GM23338 (cell line): ENCODE results near the gene FNDC10. TPM values are rescaled to one million over a fixed set of nuclear protein-coding genes. Genes with fewer than 3 reads are reported as not detected.

ENCODE experiments used
- ATAC-seq: fragments of 200-7000 bp; cut with Tn5 transposase; 3 replicates; pipeline ENCODE4 v1.9.1; 2020
- DNase-seq: peaks from one replicate; pipeline ENCODE4 v3.0.0-alpha.2; 2015; ENCODE audit warnings: low spot score
- H2AFZ ChIP-seq: fragments of 200-600 bp; sonication (generic); 2 replicates; pipeline ENCODE4 v1.8.0; 2016; ENCODE audit warnings: antibody characterized with exemption, mild to moderate bottlenecking, moderate library complexity
- H3F3A ChIP-seq: fragments of 200-600 bp; sonication (generic); replicated peaks from 2 replicates; pipeline ENCODE4 v1.8.0; 2017; ENCODE audit warnings: antibody characterized with exemption, mixed run types, low read depth
- H3K27ac ChIP-seq: fragments of 200-600 bp; sonication (generic); 2 replicates; pipeline ENCODE4 v1.6.1; 2016; ENCODE audit warnings: low read depth
- H3K27me3 ChIP-seq: fragments of 200-600 bp; sonication (generic); 2 replicates; pipeline ENCODE4 v1.8.0; 2016; ENCODE audit warnings: mild to moderate bottlenecking, mixed run types, moderate library complexity; ENCODE audit not compliant: insufficient read depth
- H3K36me3 ChIP-seq: fragments of 200-600 bp; sonication (generic); 2 replicates; pipeline ENCODE4 v1.8.0; 2016; ENCODE audit warnings: mild to moderate bottlenecking; ENCODE audit not compliant: insufficient read depth
- H3K4me1 ChIP-seq: fragments of 200-600 bp; sonication (generic); 2 replicates; pipeline ENCODE4 v1.8.0; 2016; ENCODE audit warnings: mild to moderate bottlenecking, moderate library complexity; ENCODE audit not compliant: insufficient read depth
- H3K4me2 ChIP-seq: fragments of 200-600 bp; sonication (generic); 2 replicates; pipeline ENCODE4 v1.7.1; 2017; ENCODE audit warnings: mixed run types
- H3K4me3 ChIP-seq: fragments of 200-600 bp; sonication (generic); 2 replicates; pipeline ENCODE4 v1.6.1; 2016; ENCODE audit warnings: mixed run types
- H3K79me2 ChIP-seq: fragments of 200-600 bp; sonication (generic); replicated peaks from 2 replicates; pipeline ENCODE4 v1.8.0; 2017; ENCODE audit warnings: mild to moderate bottlenecking; ENCODE audit not compliant: insufficient read depth
- H3K9me2 ChIP-seq: fragments of 200-600 bp; sonication (generic); 2 replicates; pipeline ENCODE4 v1.8.0; 2017; ENCODE audit not compliant: insufficient read depth
- H4K20me1 ChIP-seq: fragments of 200-600 bp; sonication (generic); replicated peaks from 2 replicates; pipeline ENCODE4 v1.8.0; 2017; ENCODE audit warnings: mild to moderate bottlenecking; ENCODE audit not compliant: insufficient read depth
- H3K27ac Mint-ChIP-seq: 2 replicates; pipeline ENCODE4 v1.8.0; 2020; ENCODE audit warnings: inconsistent platforms, mild to moderate bottlenecking, moderate library complexity, mixed read lengths
- H3K27me3 Mint-ChIP-seq: 3 replicates; pipeline ENCODE4 v1.8.0; 2022; ENCODE audit warnings: low read depth, mild to moderate bottlenecking, moderate library complexity, mixed read lengths, inconsistent platforms; ENCODE audit not compliant: insufficient read depth, poor library complexity
- H3K36me3 Mint-ChIP-seq: 3 replicates; pipeline ENCODE4 v1.8.0; 2021; ENCODE audit warnings: low read depth, mild to moderate bottlenecking, inconsistent platforms, moderate library complexity, mixed read lengths
- H3K4me1 Mint-ChIP-seq: 3 replicates; pipeline ENCODE4 v1.8.0; 2020; ENCODE audit warnings: mild to moderate bottlenecking, inconsistent platforms, mixed read lengths
- H3K4me3 Mint-ChIP-seq: 3 replicates; pipeline ENCODE4 v1.8.0; 2021; ENCODE audit warnings: moderate library complexity, mild to moderate bottlenecking, inconsistent platforms, mixed read lengths
- H3K9me3 Mint-ChIP-seq: 3 replicates; pipeline ENCODE4 v1.8.0; 2020; ENCODE audit warnings: moderate library complexity, mild to moderate bottlenecking, inconsistent platforms, mixed read lengths
- CREB1 ChIP-seq: fragments of 250-450 bp; sonication (Bioruptor Pico); IDR thresholded peaks from 2 replicates; pipeline ENCODE4 v1.5.0; 2020; ENCODE audit warnings: low read depth, mild to moderate bottlenecking, moderate library complexity
- EZH2 ChIP-seq: fragments of 200-600 bp; sonication (generic); IDR thresholded peaks from one replicate; pipeline ENCODE4 v1.8.0; 2017; ENCODE audit warnings: antibody characterized with exemption, mild to moderate bottlenecking, low read depth; ENCODE audit not compliant: unreplicated experiment
- JUNB ChIP-seq: IDR thresholded peaks from one replicate; pipeline ENCODE4 v1.6.1; 2016; ENCODE audit warnings: antibody characterized with exemption; ENCODE audit not compliant: unreplicated experiment
- NANOG ChIP-seq: IDR thresholded peaks from 2 replicates; pipeline ENCODE4 v1.6.1; 2016; ENCODE audit warnings: antibody characterized with exemption, borderline replicate concordance
- POLR2AphosphoS5 ChIP-seq: IDR thresholded peaks from 2 replicates; pipeline ENCODE4 v1.6.1; 2016; ENCODE audit warnings: antibody characterized with exemption, low read depth
- REST ChIP-seq: IDR thresholded peaks from one replicate; pipeline ENCODE4 v1.6.1; 2018; ENCODE audit warnings: antibody characterized with exemption; ENCODE audit not compliant: unreplicated experiment
- STAT1 ChIP-seq: IDR thresholded peaks from one replicate; pipeline ENCODE4 v1.6.1; 2016; ENCODE audit warnings: antibody characterized with exemption; ENCODE audit not compliant: unreplicated experiment
- ZNF114 ChIP-seq: fragments of 250-450 bp; sonication (Bioruptor Pico); IDR thresholded peaks from 2 replicates; pipeline ENCODE4 v1.5.0; 2020; ENCODE audit warnings: mild to moderate bottlenecking, moderate library complexity
- ZNF331 ChIP-seq: fragments of 250-450 bp; sonication (Bioruptor Pico); IDR thresholded peaks from 2 replicates; pipeline ENCODE4 v1.5.0; 2020; ENCODE audit warnings: low read depth, mild to moderate bottlenecking, moderate library complexity
- polyA plus RNA-seq: library from polyadenylated mRNA; unstranded; fragments of >200 nt; fragmentation: Nextera tagmentation; extraction: Ambion mirVana; gene quantifications from 2 replicates; pipeline ENCODE4 v1.2.1, GENCODE V29; 2016
- total RNA-seq: library from RNA; depleted of rRNA; stranded (reverse); fragments of >200 nt; shearing (Covaris generic); gene quantifications from 2 replicates; pipeline ENCODE4 v1.2.3, GENCODE V29; 2014
- TF ChIP-seq, protein P1 (sequence below), 2 experiments: fragments of 200-600 bp in 1 of 2; sonication (generic) in 1 of 2; conservative IDR thresholded peaks; 2 replicates each; pipeline versions ENCODE4 v1.5.1 to v1.6.1; 2016 to 2017; ENCODE audit warnings: antibody characterized with exemption in 2 of 2, low read depth in 2 of 2, mild to moderate bottlenecking in 2 of 2, moderate library complexity in 1 of 2

Gene FNDC10
- total and polyA plus RNA-seq, 2 experiments from 2014 or later = 7.7 to 15.1 TPM

- TF ChIP-seq, protein P1, sequence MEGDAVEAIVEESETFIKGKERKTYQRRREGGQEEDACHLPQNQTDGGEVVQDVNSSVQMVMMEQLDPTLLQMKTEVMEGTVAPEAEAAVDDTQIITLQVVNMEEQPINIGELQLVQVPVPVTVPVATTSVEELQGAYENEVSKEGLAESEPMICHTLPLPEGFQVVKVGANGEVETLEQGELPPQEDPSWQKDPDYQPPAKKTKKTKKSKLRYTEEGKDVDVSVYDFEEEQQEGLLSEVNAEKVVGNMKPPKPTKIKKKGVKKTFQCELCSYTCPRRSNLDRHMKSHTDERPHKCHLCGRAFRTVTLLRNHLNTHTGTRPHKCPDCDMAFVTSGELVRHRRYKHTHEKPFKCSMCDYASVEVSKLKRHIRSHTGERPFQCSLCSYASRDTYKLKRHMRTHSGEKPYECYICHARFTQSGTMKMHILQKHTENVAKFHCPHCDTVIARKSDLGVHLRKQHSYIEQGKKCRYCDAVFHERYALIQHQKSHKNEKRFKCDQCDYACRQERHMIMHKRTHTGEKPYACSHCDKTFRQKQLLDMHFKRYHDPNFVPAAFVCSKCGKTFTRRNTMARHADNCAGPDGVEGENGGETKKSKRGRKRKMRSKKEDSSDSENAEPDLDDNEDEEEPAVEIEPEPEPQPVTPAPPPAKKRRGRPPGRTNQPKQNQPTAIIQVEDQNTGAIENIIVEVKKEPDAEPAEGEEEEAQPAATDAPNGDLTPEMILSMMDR (conservative IDR thresholded peaks at IDR 0.05; ENCODE audit: low read depth in 2 of 2) = no peak
These were observed 10.9 kb upstream of the FNDC10 start (continued) for GRCh38 chr1:1610796-1611195.

- Mint-ChIP-seq H3K27me3 (peaks cover 10% of the 10 kb centered on the region), H3K9me3 (no peaks in the 10 kb centered on the region), H3K27ac (no peak overlapping the region), H3K4me3 (no peak overlapping the region), H3K4me1 (peaks cover 19% of the 10 kb centered on the region), H3K36me3 (peaks cover 2% of the 10 kb centered on the region; the same call in 2 of the 3 replicates)
- H3K27me3 ChIP-seq = no peaks in the 10 kb centered on the region
- peaks cover 5% of the 10 kb centered on the region; the same call in 1 of the 2 replicates for H4K20me1 ChIP-seq
- H3K36me3 ChIP-seq = no peaks in the 10 kb centered on the region
- no peaks in the 10 kb centered on the region for H3K9me2 ChIP-seq
- no peak overlapping the region for H3K4me3 ChIP-seq
- ATAC-seq (no peak), DNase-seq (no peak)
- H3K79me2 ChIP-seq = peaks cover 16% of the 10 kb centered on the region; the same call in 1 of the 2 replicates
- H3K4me1 ChIP-seq = 0 out of 2 replicates have a peak, but pooled peaks cover 6% of the 10 kb centered on the region
- H2AFZ ChIP-seq = no peak overlapping the region
- no peak overlapping the region for H3K4me2 ChIP-seq
- 0 out of 2 replicates have a peak, but pooled peaks cover 11% of the 10 kb centered on the region for H3F3A ChIP-seq
- no peak overlapping the region for H3K27ac ChIP-seq
- TF ChIP-seq, protein P1 (conservative IDR thresholded peaks at IDR 0.05; ENCODE audit: low read depth in 2 of 2) = no peak
- TF ChIP-seq ZNF114 (CRISPR knock-in tag) (no peak), CREB1 (CRISPR knock-in tag) (no peak), EZH2 (no peak), JUNB (no peak), REST (no peak), ZNF331 (CRISPR knock-in tag) (no peak), NANOG (no peak), STAT1 (no peak), POLR2AphosphoS5 (no peak)
These were observed 10.0 kb upstream of the FNDC10 start for GRCh38 chr1:1609822-1610485.
